H9 (cell line): Measurements from ENCODE around the gene GLB1L3. TPM values are rescaled to one million over a fixed set of nuclear protein-coding genes. Genes with fewer than 3 reads are reported as not detected.

Source experiments
- DNase-seq: peaks from one replicate; pipeline ENCODE4 v3.0.0-alpha.2; 2017
- H2AFZ ChIP-seq: one replicate; pipeline ENCODE4 v1.6.1; 2013; ENCODE audit warnings: mild to moderate bottlenecking, low read length, control low read depth, moderate library complexity
- H2AK5ac ChIP-seq: 2 replicates; pipeline ENCODE4 v1.6.1; 2013; ENCODE audit warnings: low read length, control low read depth, mixed read lengths; ENCODE audit not compliant: insufficient read length
- H2BK120ac ChIP-seq: one replicate; pipeline ENCODE4 v1.6.1; 2013; ENCODE audit warnings: low read depth, mild to moderate bottlenecking, low read length, control low read depth, inconsistent platforms; ENCODE audit not compliant: poor library complexity, severe bottlenecking
- H2BK12ac ChIP-seq: 2 replicates; pipeline ENCODE4 v1.6.1; 2013; ENCODE audit warnings: low read length, control low read depth, mixed read lengths, low read depth; ENCODE audit not compliant: insufficient read length
- H2BK15ac ChIP-seq: 2 replicates; pipeline ENCODE4 v1.6.1; 2013; ENCODE audit warnings: low read depth, low read length, control low read depth
- H2BK20ac ChIP-seq: one replicate; pipeline ENCODE4 v1.6.1; 2013; ENCODE audit warnings: low read depth, mild to moderate bottlenecking, low read length, control low read depth, inconsistent platforms; ENCODE audit not compliant: poor library complexity, severe bottlenecking
- H2BK5ac ChIP-seq: 2 replicates; pipeline ENCODE4 v1.6.1; 2013; ENCODE audit warnings: low read length, control low read depth, mixed read lengths; ENCODE audit not compliant: insufficient read length
- H3K14ac ChIP-seq: 2 replicates; pipeline ENCODE4 v1.6.1; 2013; ENCODE audit warnings: low read length, control low read depth; ENCODE audit not compliant: insufficient read depth
- H3K18ac ChIP-seq: 2 replicates; pipeline ENCODE4 v1.6.1; 2013; ENCODE audit warnings: low read depth, mild to moderate bottlenecking, mixed read lengths, low read length, control low read depth; ENCODE audit not compliant: insufficient read length
- H3K23ac ChIP-seq: 2 replicates; pipeline ENCODE4 v1.6.1; 2013; ENCODE audit warnings: low read length, control low read depth, mixed read lengths, low read depth; ENCODE audit not compliant: insufficient read length
- H3K23me2 ChIP-seq: 2 replicates; pipeline ENCODE4 v1.6.1; 2013; ENCODE audit warnings: low read depth, mild to moderate bottlenecking, mixed read lengths, low read length, control low read depth; ENCODE audit not compliant: insufficient read length, poor library complexity, severe bottlenecking
- H3K27ac ChIP-seq: 2 replicates; pipeline ENCODE4 v1.5.1; 2013; ENCODE audit warnings: low read length, control low read depth, mixed read lengths, low read depth; ENCODE audit not compliant: insufficient read length
- H3K27me3 ChIP-seq: 2 replicates; pipeline ENCODE4 v1.6.1; 2013; ENCODE audit warnings: low read length, control low read depth, inconsistent platforms; ENCODE audit not compliant: insufficient read depth
- H3K4ac ChIP-seq: 2 replicates; pipeline ENCODE4 v1.6.1; 2013; ENCODE audit warnings: low read depth, mild to moderate bottlenecking, control low read depth, inconsistent platforms, low read length, moderate library complexity
- H3K4me1 ChIP-seq: 2 replicates; pipeline ENCODE4 v1.6.1; 2013; ENCODE audit warnings: low read length, control low read depth, inconsistent platforms; ENCODE audit not compliant: insufficient read depth
- H3K4me2 ChIP-seq: 2 replicates; pipeline ENCODE4 v1.6.1; 2013; ENCODE audit warnings: low read length, control low read depth, mixed read lengths; ENCODE audit not compliant: insufficient read length, insufficient read depth
- H3K56ac ChIP-seq: 2 replicates; pipeline ENCODE4 v1.6.1; 2013; ENCODE audit warnings: low read depth, mild to moderate bottlenecking, mixed read lengths, low read length, control low read depth; ENCODE audit not compliant: insufficient read length
- H3K79me1 ChIP-seq: 2 replicates; pipeline ENCODE4 v1.6.1; 2013; ENCODE audit warnings: low read depth, mild to moderate bottlenecking, moderate library complexity, low read length, control low read depth, inconsistent platforms; ENCODE audit not compliant: insufficient read depth, poor library complexity, severe bottlenecking
- H3K79me2 ChIP-seq: 2 replicates; pipeline ENCODE4 v1.6.1; 2013; ENCODE audit warnings: low read length, control low read depth, inconsistent platforms; ENCODE audit not compliant: insufficient read depth
- H3K9ac ChIP-seq: 2 replicates; pipeline ENCODE4 v1.6.1; 2013; ENCODE audit warnings: low read length, control low read depth, mixed read lengths; ENCODE audit not compliant: insufficient read length; ENCODE audit errors: extremely low read depth
- H3K9me3 ChIP-seq: one replicate; pipeline ENCODE4 v1.6.1; 2013; ENCODE audit warnings: low read depth, low read length, inconsistent platforms; ENCODE audit not compliant: control insufficient read depth
- H3T11ph ChIP-seq: one replicate; pipeline ENCODE4 v1.6.1; 2013; ENCODE audit warnings: mild to moderate bottlenecking, low read length, control low read depth, inconsistent platforms
- H4K20me1 ChIP-seq: one replicate; pipeline ENCODE4 v1.6.1; 2013; ENCODE audit not compliant: control insufficient read depth, insufficient read length, insufficient read depth
- H4K5ac ChIP-seq: 2 replicates; pipeline ENCODE4 v1.6.1; 2013; ENCODE audit warnings: low read depth, mild to moderate bottlenecking, mixed read lengths, low read length, control low read depth; ENCODE audit not compliant: insufficient read length
- H4K8ac ChIP-seq: replicated peaks from 2 replicates; pipeline ENCODE4 v1.6.1; 2013; ENCODE audit warnings: low read length, control low read depth, mixed read lengths, low read depth; ENCODE audit not compliant: insufficient read length
- H4K91ac ChIP-seq: 2 replicates; pipeline ENCODE4 v1.6.1; 2013; ENCODE audit warnings: low read depth, mild to moderate bottlenecking, moderate library complexity, mixed read lengths, low read length, control low read depth; ENCODE audit not compliant: insufficient read length
- H3K27ac Mint-ChIP-seq, 3 experiments: 2 replicates in 2 of 3; 3 replicates in 1 of 3; pipeline ENCODE4 v1.8.0; 2020 to 2021; ENCODE audit warnings: mixed read lengths in 3 of 3, mild to moderate bottlenecking in 1 of 3, moderate library complexity in 1 of 3
- H3K27me3 Mint-ChIP-seq: 2 replicates; pipeline ENCODE4 v1.8.0; 2021; ENCODE audit warnings: low read depth, mild to moderate bottlenecking, moderate library complexity, mixed read lengths
- H3K36me3 Mint-ChIP-seq, 3 experiments: 2 replicates in 2 of 3; 3 replicates in 1 of 3; pipeline ENCODE4 v1.8.0; 2020 to 2021; ENCODE audit warnings: low read depth in 3 of 3, mixed read lengths in 3 of 3; ENCODE audit not compliant: insufficient read depth in 1 of 3
- H3K4me1 Mint-ChIP-seq, 2 experiments: 2 replicates each; pipeline ENCODE4 v1.8.0; 2020; ENCODE audit warnings: mixed read lengths in 2 of 2
- H3K4me3 Mint-ChIP-seq, 2 experiments: 2 replicates in 1 of 2; 3 replicates in 1 of 2; pipeline ENCODE4 v1.8.0; 2020 to 2021; ENCODE audit warnings: mild to moderate bottlenecking in 2 of 2, mixed read lengths in 2 of 2, moderate library complexity in 1 of 2
- H3K9me3 Mint-ChIP-seq, 2 experiments: 2 replicates in 1 of 2; 3 replicates in 1 of 2; pipeline ENCODE4 v1.8.0; 2020; ENCODE audit warnings: mild to moderate bottlenecking in 2 of 2, mixed read lengths in 2 of 2, moderate library complexity in 1 of 2
- CTCF ChIP-seq: fragments of 200-600 bp; sonication (generic); conservative IDR thresholded peaks from 3 replicates; pipeline ENCODE4 v1.8.0; 2021; ENCODE audit warnings: antibody characterized with exemption, mild to moderate bottlenecking
- WGBS: extraction: QIAGEN DNeasy Blood & Tissue Kit; methylation state at CpG from one replicate; pipeline ENCODE4 v1.1.7; 2013; ENCODE audit warnings: missing lambda C conversion rate, low lambda C conversion rate, mixed read lengths; ENCODE audit not compliant: insufficient read length; ENCODE audit errors: extremely low coverage; 5-methylcytosine and 5-hydroxymethylcytosine counted together
- total RNA-seq: library from RNA; stranded (reverse); gene quantifications from 2 replicates; pipeline ENCODE4 v1.2.1, GENCODE V29; 2021

GLB1L3 gene
- total RNA-seq, 1 experiment from 2014 or later: 11.2 TPM

- Histone ChIP-seq H2BK12ac (no peak overlapping the region), H3K9ac (no peak overlapping the region), H3K27ac (no peak overlapping the region), H2BK120ac (no peak overlapping the region), H3T11ph (no peak overlapping the region), H2BK15ac (no peak overlapping the region), H3K18ac (no peak overlapping the region), H4K8ac (no peak overlapping the region), H3K23ac (no peak overlapping the region), H2AK5ac (no peak overlapping the region), H4K20me1 (no peaks in the 10 kb centered on the region), H2AFZ (no peak overlapping the region), H3K9me3 (no peaks in the 10 kb centered on the region), H3K27me3 (no peaks in the 10 kb centered on the region; the same call in 1 of the 2 replicates), H3K56ac (no peak overlapping the region), H3K4me2 (no peak overlapping the region), H3K4me1 (0 out of 2 replicates have a peak, but pooled peaks cover 3% of the 10 kb centered on the region), H2BK20ac (no peak overlapping the region), H3K23me2 (peaks cover 3% of the 10 kb centered on the region), H3K14ac (no peak overlapping the region), H3K79me2 (no peaks in the 10 kb centered on the region), H3K79me1 (no peaks in the 10 kb centered on the region), H4K91ac (no peak overlapping the region), H2BK5ac (no peak overlapping the region), H4K5ac (no peak overlapping the region), H3K4ac (no peak overlapping the region)
- no peaks in the 10 kb centered on the region for H3K9me3 Mint-ChIP-seq
- no peak for DNase-seq
- no peak overlapping the region for H3K27ac Mint-ChIP-seq
- WGBS: no CpG with 5 or more reads among the region's 10 CpGs
- H3K27me3 Mint-ChIP-seq: peaks cover 57% of the 10 kb centered on the region
- H3K4me3 Mint-ChIP-seq: no peak overlapping the region
- no peaks in the 10 kb centered on the region for H3K36me3 Mint-ChIP-seq
- TF ChIP-seq CTCF: no peak
- peaks cover 24% of the 10 kb centered on the region in 2 experiments for H3K4me1 Mint-ChIP-seq
Measured at GRCh38 chr11:134334796-134335571, 58.8 kb downstream of the GLB1L3 start.
